Putamen (tissue), 1 donor: Measurements from ENCODE around the gene RNLS.

Experiments used
- DNase-seq: peaks from one replicate; pipeline ENCODE4 v3.0.0-alpha.2; 2016; ENCODE audit warnings: low spot score

The RNLS gene

DNA sequence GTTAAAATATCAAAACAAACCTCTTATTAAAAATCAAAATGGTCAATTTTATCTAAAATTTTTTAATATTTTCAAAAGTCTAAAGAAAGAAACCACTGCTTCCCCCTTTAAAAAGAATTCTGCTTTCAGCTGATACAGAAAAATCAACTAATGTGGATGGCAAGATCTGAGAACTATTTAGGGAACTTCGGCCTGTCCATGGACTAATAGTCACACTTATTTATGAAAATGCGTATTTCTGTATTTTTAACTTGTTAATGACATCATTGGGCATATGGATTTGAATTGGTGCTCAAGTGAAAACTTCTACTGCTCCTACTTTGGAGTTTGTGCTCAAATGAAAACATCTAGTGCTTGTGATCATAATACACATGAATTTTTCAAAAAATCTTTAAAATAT is 31.9 kb downstream of the RNLS start:
- no peak for DNase-seq

DNA sequence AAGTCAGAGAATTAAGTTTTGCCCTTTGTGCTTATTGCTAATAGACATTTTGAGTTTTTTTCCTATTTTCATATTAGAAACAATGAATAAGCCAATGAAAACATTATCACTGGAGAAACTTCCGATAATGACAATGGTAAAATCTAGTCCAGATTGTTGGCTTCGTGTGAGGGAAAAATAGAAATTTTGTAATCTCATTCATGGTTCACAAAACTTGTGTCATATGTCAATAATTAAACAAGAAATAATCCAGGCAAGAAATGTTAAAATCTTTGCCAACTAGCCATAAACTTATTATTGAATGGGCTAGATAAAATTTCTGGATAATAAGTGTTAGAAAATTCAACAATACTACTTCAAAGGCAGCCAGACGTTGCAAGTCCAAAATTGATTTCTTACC is 36.6 kb downstream of the RNLS start:
- DNase-seq, result no peak

DNA sequence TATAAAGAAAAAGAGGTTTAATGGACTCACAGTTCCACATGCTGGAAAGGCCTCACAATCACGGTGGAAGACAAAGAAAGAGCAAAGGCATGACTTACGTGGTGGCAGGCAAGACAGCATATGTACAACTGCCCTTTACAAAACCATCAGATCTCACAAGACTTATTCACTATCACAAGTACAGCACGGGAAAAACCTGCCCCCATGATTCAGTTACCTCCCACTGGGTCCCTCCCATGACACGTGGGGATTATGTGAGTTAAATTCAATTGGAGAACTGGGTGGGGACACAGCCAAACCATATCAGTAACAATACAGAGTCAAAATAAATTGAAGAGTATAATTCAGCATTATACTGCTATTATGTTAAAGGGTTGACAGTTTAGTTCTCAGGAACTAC is 37.8 kb downstream of the RNLS start:
- no peak for DNase-seq

- DNase-seq, result no peak
Measured at GRCh38 chr10:88544140-88544870, 38.8 kb downstream of the RNLS start.

DNA sequence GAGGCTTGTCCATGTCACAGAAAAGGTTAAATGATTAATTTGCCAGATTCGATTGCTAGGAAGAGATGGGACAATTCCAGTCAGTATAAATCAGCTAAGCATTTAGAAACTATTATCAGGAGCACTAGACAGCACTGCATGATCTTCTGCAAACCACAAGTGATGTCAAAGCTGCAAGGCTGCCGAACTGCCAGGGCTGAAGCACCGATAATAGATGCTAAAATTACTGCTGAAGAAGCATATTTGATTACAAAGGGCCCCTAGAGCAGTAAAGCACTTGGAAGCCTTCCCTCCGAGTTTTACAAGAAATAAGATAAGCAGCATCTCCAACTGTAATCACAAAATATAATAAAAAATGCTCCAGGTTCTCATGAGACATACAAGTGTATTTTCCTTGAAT is 40.6 kb downstream of the RNLS start:
- no peak for DNase-seq

GRCh38 chr10:88541116-88541626 is 41.9 kb downstream of the RNLS start:
- DNase-seq, result no peak

DNA sequence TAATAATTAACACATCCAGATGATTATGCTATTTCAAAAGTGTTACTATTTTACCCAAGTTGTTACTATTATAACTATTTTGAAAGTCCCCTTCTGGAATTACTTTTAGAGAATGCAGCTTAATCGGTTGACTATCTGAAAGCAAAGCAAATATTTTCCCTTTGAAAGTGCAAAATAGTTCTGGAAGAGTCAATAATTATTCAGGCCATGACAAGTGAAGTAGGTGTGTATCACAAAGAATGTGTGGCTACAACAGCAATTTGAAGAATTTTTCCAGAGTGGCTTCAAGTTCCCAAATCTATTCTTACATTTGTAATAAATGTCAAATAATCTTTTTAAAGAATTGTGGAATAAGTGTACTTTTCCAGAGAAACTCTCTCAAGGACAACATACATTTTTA is 42.8 kb downstream of the RNLS start:
- no peak for DNase-seq

DNA sequence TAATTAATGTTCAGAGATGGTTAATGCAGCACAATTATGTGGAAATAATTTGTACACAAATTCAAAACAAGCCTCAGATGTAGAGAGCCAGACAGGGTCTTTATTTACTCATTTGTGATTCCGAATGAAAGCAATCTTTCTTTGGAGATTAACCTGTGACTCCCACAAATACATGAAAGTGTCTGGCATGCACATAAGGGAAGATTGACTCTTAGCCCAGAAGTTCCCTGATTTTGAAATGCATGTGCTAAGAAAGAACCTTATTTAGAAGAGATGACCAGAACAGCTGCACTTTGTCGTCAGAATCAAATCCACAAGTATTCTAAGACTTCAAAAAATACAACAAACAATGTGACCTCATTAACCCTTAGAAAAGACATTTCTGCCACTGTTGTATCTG is 45.1 kb downstream of the RNLS start:
- DNase-seq, result no peak

GRCh38 chr10:88537322-88537721 is 45.8 kb downstream of the RNLS start:
- no peak for DNase-seq

GRCh38 chr10:88536437-88536836 is 46.7 kb downstream of the RNLS start:
- DNase-seq, result no peak

GRCh38 chr10:88534072-88534665 is 48.9 kb downstream of the RNLS start:
- DNase-seq, result no peak

DNA sequence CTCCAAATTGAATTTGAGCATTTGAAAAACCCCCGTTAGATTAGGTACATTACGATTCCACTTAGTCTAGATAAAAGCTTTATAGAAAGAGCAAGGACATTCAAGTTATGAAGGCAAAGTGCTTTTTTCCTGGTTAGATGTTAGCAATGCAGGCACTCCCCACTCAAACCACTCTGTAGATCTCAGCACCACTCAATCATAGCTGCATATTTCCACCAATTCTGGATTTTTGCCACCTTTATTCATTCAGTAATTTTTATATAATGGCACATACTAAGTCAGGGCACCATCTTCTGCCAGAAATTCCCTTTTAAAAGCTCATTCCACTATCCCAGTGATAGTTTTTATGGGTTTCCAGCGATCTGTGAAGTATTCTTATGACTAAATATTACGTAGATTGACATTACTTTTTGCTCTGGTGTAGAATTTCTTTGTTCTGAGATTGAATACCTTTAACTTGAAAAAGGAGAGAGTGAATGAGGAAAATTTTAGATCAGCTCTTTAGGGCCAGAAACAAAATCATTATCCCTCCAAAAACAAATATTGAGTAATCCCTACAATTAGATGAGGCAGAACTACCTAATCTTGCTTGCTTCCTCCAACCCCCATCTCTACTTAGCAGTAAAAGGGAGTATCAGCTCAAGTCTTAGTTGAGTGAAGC is 51.6 kb downstream of the RNLS start:
- no peak for DNase-seq

- DNase-seq, result no peak
Measured at GRCh38 chr10:88530629-88531391, 52.3 kb downstream of the RNLS start.

DNA sequence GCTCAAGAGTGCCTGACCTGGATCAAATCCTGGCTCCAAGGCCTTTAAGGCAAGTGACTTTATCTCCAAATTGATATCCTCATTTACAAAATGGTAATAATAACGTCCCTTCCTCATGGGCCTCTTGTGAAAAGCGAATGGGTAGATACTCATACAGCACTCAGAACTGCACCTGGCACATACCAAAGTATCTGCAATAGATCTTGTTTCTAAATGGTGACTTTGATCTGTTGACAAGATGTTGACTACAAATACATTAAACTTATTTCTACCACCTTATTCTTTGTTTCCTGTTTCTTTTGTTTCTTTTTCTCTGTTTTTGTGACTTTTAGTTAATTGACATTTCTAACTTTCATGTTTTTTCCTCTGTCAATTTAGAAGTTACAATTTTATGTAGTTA is 53.0 kb downstream of the RNLS start:
- DNase-seq, result no peak

DNA sequence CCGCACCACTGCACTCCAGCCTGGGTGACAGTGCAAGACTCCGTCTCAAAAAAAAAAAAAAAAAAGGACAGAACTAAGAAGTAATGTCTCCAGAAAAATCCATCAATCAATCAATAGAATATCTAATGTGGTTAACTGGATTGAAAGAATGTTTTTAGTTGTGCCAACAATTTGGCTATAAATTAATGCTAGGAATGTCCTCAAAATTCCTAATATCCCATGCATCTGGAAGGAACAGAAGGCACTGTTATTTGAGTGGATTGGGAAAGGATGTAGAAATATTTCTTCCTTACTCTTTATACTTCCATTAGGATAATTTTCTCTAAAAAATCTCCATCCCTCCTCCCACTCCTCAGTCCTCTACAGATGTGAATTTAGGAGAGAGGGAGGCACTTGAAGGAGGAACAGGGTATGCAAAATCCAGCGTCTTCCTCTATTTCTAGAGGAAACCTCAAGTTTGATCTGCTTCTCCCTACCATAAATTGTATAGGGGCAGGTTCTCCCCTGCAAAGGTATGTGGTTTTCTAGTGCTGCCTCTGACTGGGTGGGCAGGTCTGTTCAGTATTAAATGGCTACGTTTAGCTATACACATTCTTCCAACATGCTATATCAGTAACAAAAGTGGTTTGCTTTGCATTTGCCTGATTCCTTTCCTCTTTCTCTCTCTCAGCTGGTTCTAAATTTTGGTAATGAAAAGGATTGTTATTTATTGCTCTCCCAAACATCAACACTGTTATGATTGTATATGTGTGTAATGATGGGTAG is 54.1 kb downstream of the RNLS start:
- no peak for DNase-seq

- DNase-seq, result no peak
Measured at GRCh38 chr10:88528201-88528600, 54.9 kb downstream of the RNLS start.

GRCh38 chr10:88527245-88527644 is 55.9 kb downstream of the RNLS start:
- no peak for DNase-seq

DNA sequence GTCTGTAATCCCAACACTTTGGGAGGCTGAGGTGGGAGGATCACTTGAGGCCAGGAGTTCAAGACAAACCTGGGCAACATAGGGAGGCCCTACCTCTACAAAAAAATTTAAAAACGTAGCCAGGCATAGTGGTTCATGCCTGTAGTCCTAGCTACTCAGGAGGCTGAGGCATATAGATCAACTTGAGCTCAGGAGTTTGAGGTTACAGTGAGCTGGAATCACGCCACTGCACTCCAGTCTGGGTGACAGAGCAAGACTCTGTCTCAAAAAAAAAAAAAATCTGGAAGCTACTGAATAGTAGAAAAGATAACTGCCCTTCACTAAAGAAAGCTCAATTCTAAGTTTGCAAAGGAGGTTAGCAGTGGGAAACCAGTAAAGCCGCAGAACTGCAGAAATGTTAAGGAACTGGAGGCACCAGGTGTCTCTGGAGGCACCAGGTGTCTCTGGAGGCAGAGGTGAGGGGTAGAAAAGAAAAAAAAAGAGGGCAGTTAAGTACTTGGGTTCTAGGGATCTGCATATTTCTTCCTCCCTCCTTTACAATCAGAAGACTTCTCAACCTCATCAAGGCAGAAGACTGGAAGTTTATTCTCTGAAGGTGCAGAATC is 56.5 kb downstream of the RNLS start:
- DNase-seq, result no peak

DNA sequence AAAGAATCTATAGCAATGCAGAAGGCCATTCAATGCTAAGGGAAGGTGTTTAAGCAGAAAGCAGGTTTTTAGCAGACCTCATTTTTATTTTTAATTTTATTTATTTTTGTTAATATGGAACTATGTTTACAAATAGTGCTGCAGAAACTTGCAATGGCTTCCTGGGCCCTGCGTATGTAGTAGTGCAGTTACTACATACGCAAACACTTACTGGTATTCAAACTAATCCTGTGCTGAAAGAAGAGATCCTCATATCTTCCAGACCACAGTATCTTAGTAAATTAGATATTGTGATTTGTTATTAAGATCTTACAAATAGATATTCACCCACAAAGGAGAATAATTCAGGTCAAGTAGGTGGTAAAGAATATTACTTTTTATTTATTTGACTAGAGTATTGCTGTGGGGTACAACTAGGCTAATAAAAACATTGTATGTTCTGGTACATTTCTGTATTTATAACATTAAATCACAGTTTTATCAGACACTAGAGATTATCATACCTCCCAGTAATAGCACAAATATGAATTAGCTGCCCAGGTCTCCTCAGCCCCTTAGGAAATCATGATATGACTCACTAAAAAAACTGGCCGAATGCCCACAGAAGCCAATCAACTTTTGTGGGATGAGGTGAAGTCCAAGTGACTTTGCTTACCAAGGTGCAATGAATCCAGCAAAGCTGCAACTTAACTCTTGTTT is 57.6 kb downstream of the RNLS start:
- DNase-seq, result no peak

GRCh38 chr10:88523739-88524400 is 59.2 kb downstream of the RNLS start:
- DNase-seq, result no peak
